ENCODE data around the gene AFF4. TPM values are rescaled to one million over a fixed set of nuclear protein-coding genes. Genes with fewer than 3 reads are reported as not detected.
A peak's percentile ranks its signal among the peaks of the same experiment; 100 is the strongest.

Gene AFF4
- total and polyA plus RNA-seq, 9 of the 15 experiments (the other 6 are each of a cell fraction or from before 2014, with no cell fraction given): 1.7 to 25.8 (median 17.9) TPM

DNA sequence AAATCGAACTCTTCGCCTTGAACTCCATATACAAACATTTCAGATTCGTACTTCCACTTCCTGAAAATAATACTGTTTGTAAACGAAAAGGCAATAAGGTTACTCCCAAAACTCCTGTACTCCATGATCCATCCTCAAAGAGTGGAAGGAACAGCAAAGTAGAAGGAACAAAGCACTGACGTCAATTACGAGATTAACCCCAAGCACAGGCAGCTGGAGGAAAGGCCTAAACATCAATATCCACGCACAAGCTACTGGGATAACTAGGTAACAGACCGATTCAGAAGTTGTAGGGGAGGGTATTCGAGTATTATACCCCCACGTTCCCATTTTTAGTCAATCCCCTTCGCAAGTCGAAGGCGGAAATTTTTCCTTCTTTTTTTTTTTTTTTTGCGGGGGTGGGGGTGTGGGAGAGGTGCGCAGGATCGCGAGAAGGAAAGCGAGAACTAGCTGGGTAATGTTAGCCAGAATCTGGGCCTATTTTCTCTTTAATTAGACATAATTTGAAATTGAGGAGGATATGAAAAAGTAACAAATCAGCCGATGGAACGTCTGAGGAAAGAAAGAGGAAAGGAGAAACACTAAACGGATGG is 909 bp downstream of the AFF4 start (continued):
- TF ChIP-seq TEAD4 (IDR thresholded peaks at IDR 0.05; ENCODE audit: low read length) (0 out of 2 replicates have a peak, but pooled peaks have one; percentile 10), TEAD4 (CRISPR knock-in tag; IDR thresholded peaks at IDR 0.05; ENCODE audit: borderline replicate concordance) (no peak), GTF3C2 (IDR thresholded peaks at IDR 0.05; ENCODE audit: borderline replicate concordance, extremely low read depth, insufficient read length) (no peak), ZNF24 (IDR thresholded peaks at IDR 0.05) (no peak), CBX1 (IDR thresholded peaks at IDR 0.05; ENCODE audit: low read depth) (no peak), HDAC1 (IDR thresholded peaks at IDR 0.05) (peak in 1 of 2 experiments; percentile 70; a peak in 1 of 4 replicates), AFF1 (IDR thresholded peaks at IDR 0.05; ENCODE audit: low read depth in 1 of 2, partially characterized antibody in 2 of 2) (peak in 1 of 2 experiments; percentile 45), ZEB2 (IDR thresholded peaks at IDR 0.05) (0 out of 2 replicates have a peak, but pooled peaks have one; percentile 46), RFX1 (IDR thresholded peaks at IDR 0.05) (no peak), NCOA4 (IDR thresholded peaks at IDR 0.05; ENCODE audit: partially characterized antibody) (no peak), NCOA2 (IDR thresholded peaks at IDR 0.05; ENCODE audit: partially characterized antibody in 2 of 2) (no peak), TAF1 (IDR thresholded peaks at IDR 0.05; ENCODE audit: control insufficient read depth, extremely low read depth, insufficient read depth, low read length, severe bottlenecking) (peak; percentile 57), POLR2B (IDR thresholded peaks at IDR 0.05; ENCODE audit: low read depth, partially characterized antibody) (peak; percentile 42), CREM (IDR thresholded peaks at IDR 0.05; ENCODE audit: low read depth) (peak; percentile 84), THRAP3 (IDR thresholded peaks at IDR 0.05; ENCODE audit: borderline replicate concordance) (no peak; the same call in 1 of the 2 replicates), VEZF1 (CRISPR knock-in tag; IDR thresholded peaks at IDR 0.05) (peak; percentile 73)
- TF ChIP-seq, protein P1, sequence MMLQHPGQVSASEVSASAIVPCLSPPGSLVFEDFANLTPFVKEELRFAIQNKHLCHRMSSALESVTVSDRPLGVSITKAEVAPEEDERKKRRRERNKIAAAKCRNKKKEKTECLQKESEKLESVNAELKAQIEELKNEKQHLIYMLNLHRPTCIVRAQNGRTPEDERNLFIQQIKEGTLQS (IDR thresholded peaks at IDR 0.05): peak; percentile 37; the same call in 1 of the 2 replicates
- TF ChIP-seq, protein P1 (CRISPR knock-in tag; conservative IDR thresholded peaks at IDR 0.05): no peak

Measured in K562 (cell line).